Mesenchymal stem cell (in vitro differentiated cells and primary cell): Measurements from ENCODE around the gene SCN7A.

Source experiments
- DNase-seq: peaks from one replicate; pipeline ENCODE4 v3.0.0-alpha.2; 2013
- H2AFZ ChIP-seq: one replicate; pipeline ENCODE4 v1.6.1; 2013; ENCODE audit warnings: low read depth, mild to moderate bottlenecking, control low read depth, inconsistent platforms, low read length, moderate library complexity
- H2AK5ac ChIP-seq: 2 replicates; pipeline ENCODE4 v1.6.1; 2013; ENCODE audit warnings: low read length, moderate library complexity, mild to moderate bottlenecking, inconsistent platforms; ENCODE audit not compliant: severe bottlenecking
- H2BK120ac ChIP-seq: one replicate; pipeline ENCODE4 v1.6.1; 2013; ENCODE audit warnings: low read depth, mild to moderate bottlenecking, inconsistent platforms, low read length, moderate library complexity
- H2BK12ac ChIP-seq, 2 experiments: one replicate each; pipeline ENCODE4 v1.6.1; 2013; ENCODE audit warnings: inconsistent platforms in 2 of 2, low read length in 2 of 2, mild to moderate bottlenecking in 2 of 2, moderate library complexity in 2 of 2, control low read depth in 1 of 2
- H2BK15ac ChIP-seq: one replicate; pipeline ENCODE4 v1.6.1; 2013; ENCODE audit warnings: mild to moderate bottlenecking, low read depth, inconsistent platforms; ENCODE audit not compliant: poor library complexity, severe bottlenecking
- H2BK5ac ChIP-seq: 2 replicates; pipeline ENCODE4 v1.6.1; 2013; ENCODE audit warnings: low read depth, mild to moderate bottlenecking, low read length, control low read depth, inconsistent platforms; ENCODE audit not compliant: poor library complexity, severe bottlenecking
- H3K14ac ChIP-seq, 2 experiments: one replicate each; pipeline ENCODE4 v1.6.1; 2013; ENCODE audit warnings: inconsistent platforms in 2 of 2, low read length in 2 of 2, control low read depth in 1 of 2, mild to moderate bottlenecking in 1 of 2, moderate library complexity in 1 of 2
- H3K18ac ChIP-seq, 2 experiments: one replicate each; pipeline ENCODE4 v1.6.1; 2013; ENCODE audit warnings: inconsistent platforms in 2 of 2, low read length in 2 of 2, control low read depth in 1 of 2, low read depth in 1 of 2, mild to moderate bottlenecking in 1 of 2
- H3K23ac ChIP-seq, 2 experiments: one replicate each; pipeline ENCODE4 v1.6.1; 2013; ENCODE audit warnings: inconsistent platforms in 2 of 2, low read length in 2 of 2, mild to moderate bottlenecking in 2 of 2, moderate library complexity in 2 of 2, control low read depth in 1 of 2
- H3K27ac ChIP-seq: 2 replicates; pipeline ENCODE4 v1.5.1; 2013; ENCODE audit warnings: mild to moderate bottlenecking, moderate library complexity, low read length, control low read depth, inconsistent platforms; ENCODE audit not compliant: poor library complexity, severe bottlenecking
- H3K27me3 ChIP-seq, 2 experiments: 2 replicates each; pipeline versions ENCODE4 v1.6.1 to v1.7.0; 2013; ENCODE audit warnings: low read length in 2 of 2, mild to moderate bottlenecking in 2 of 2, moderate library complexity in 2 of 2, control low read depth in 1 of 2, inconsistent platforms in 1 of 2; ENCODE audit not compliant: control insufficient read depth in 1 of 2, insufficient read depth in 1 of 2
- H3K36me3 ChIP-seq, 2 experiments: 2 replicates each; pipeline versions ENCODE4 v1.6.1 to v1.7.0; 2013; ENCODE audit warnings: low read length in 2 of 2, control low read depth in 1 of 2, inconsistent platforms in 1 of 2, low read depth in 1 of 2, mild to moderate bottlenecking in 1 of 2; ENCODE audit not compliant: insufficient read depth in 2 of 2, control insufficient read depth in 1 of 2
- H3K4ac ChIP-seq, 2 experiments: one replicate each; pipeline ENCODE4 v1.6.1; 2013; ENCODE audit warnings: inconsistent platforms in 2 of 2, low read length in 2 of 2, mild to moderate bottlenecking in 2 of 2, moderate library complexity in 2 of 2, control low read depth in 1 of 2, low read depth in 1 of 2
- H3K4me1 ChIP-seq: 2 replicates; pipeline ENCODE4 v1.6.1; 2013; ENCODE audit warnings: low read depth, low read length, control low read depth; ENCODE audit not compliant: control insufficient read depth, insufficient read depth
- H3K4me2 ChIP-seq: 2 replicates; pipeline ENCODE4 v1.6.1; 2013; ENCODE audit warnings: low read length, mild to moderate bottlenecking, inconsistent platforms; ENCODE audit not compliant: poor library complexity, severe bottlenecking
- H3K4me3 ChIP-seq, 2 experiments: 2 replicates each; pipeline versions ENCODE4 v1.5.1 to v1.7.0; 2013; ENCODE audit warnings: low read length in 2 of 2, mild to moderate bottlenecking in 2 of 2, control low read depth in 1 of 2, low read depth in 1 of 2; ENCODE audit not compliant: insufficient read depth in 1 of 2
- H3K79me1 ChIP-seq: replicated peaks from 2 replicates; pipeline ENCODE4 v1.6.1; 2013; ENCODE audit warnings: mild to moderate bottlenecking, control low read depth, low read length, inconsistent platforms; ENCODE audit not compliant: poor library complexity, severe bottlenecking
- H3K9ac ChIP-seq: 2 replicates; pipeline ENCODE4 v1.7.0; 2013; ENCODE audit warnings: mild to moderate bottlenecking, low read length, moderate library complexity
- H3K9me3 ChIP-seq: 2 replicates; pipeline ENCODE4 v1.7.0; 2013; ENCODE audit warnings: mild to moderate bottlenecking, low read length; ENCODE audit not compliant: control insufficient read depth
- H4K8ac ChIP-seq: one replicate; pipeline ENCODE4 v1.6.1; 2013; ENCODE audit warnings: inconsistent platforms, mild to moderate bottlenecking, low read length, moderate library complexity
- H4K91ac ChIP-seq: one replicate; pipeline ENCODE4 v1.6.1; 2013; ENCODE audit warnings: mild to moderate bottlenecking, low read length, inconsistent platforms
- WGBS: methylation state at CpG from one replicate; pipeline ENCODE4 v1.1.7; 2013; ENCODE audit warnings: mixed read lengths; 5-methylcytosine and 5-hydroxymethylcytosine counted together

Gene SCN7A

DNA sequence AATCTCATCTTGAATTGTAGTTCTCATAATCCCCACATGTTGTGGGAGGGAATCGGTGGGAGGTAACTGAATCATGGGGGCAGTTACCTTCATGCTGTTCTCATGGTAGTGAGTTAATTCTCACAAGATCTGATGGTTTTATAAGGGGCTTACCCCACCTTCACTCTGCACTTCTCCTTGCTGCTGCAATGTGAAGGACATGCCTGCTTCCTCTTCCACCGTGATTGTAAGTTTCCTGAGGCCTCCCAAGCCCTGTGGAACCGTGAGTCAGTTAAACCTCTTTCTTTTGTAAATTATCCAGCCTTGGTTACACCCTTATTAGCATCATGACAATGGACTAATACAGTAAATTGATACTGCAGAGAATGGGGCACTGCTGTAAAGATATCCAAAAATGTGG, 57.9 kb downstream of the SCN7A start:
- Histone ChIP-seq H3K23ac (no peak overlapping the region), H2BK12ac (no peak overlapping the region), H3K4me3 (no peak overlapping the region), H3K4ac (no peak overlapping the region), H3K27ac (no peak overlapping the region), H3K9me3 (no peaks in the 10 kb centered on the region), H2BK5ac (no peak overlapping the region), H2AK5ac (no peak overlapping the region), H3K36me3 (no peaks in the 10 kb centered on the region), H3K18ac (no peak overlapping the region), H3K79me1 (no peaks in the 10 kb centered on the region), H4K91ac (no peak overlapping the region), H3K4me2 (no peak overlapping the region), H2BK120ac (no peak overlapping the region), H4K8ac (no peak overlapping the region), H3K4me1 (no peaks in the 10 kb centered on the region), H2BK15ac (no peak overlapping the region), H3K27me3 (no peaks in the 10 kb centered on the region), H3K14ac (no peak overlapping the region), H3K9ac (no peak overlapping the region), H2AFZ (no peak overlapping the region)
- DNase-seq: no peak
- 32% methylated on average over 2 of the region's 3 CpGs for WGBS

GRCh38 chr2:166434491-166434890, 59.6 kb downstream of the SCN7A start:
- Histone ChIP-seq H3K4ac (no peak overlapping the region), H2BK15ac (no peak overlapping the region), H2BK120ac (no peak overlapping the region), H3K27me3 (no peaks in the 10 kb centered on the region), H2AK5ac (no peak overlapping the region), H2BK5ac (no peak overlapping the region), H3K18ac (no peak overlapping the region), H3K79me1 (no peaks in the 10 kb centered on the region), H2BK12ac (no peak overlapping the region), H4K8ac (no peak overlapping the region), H3K9me3 (no peaks in the 10 kb centered on the region), H2AFZ (no peak overlapping the region), H3K4me3 (no peak overlapping the region), H4K91ac (no peak overlapping the region), H3K36me3 (no peaks in the 10 kb centered on the region), H3K4me1 (no peaks in the 10 kb centered on the region), H3K27ac (no peak overlapping the region), H3K14ac (no peak overlapping the region), H3K9ac (no peak overlapping the region), H3K23ac (no peak overlapping the region), H3K4me2 (no peak overlapping the region)
- WGBS: 100% methylated on average over 1 of the region's 1 CpG
- DNase-seq: no peak

- no peak overlapping the region for H2AK5ac ChIP-seq
- no peak overlapping the region for H3K4me2 ChIP-seq
- H3K27me3 ChIP-seq: no peaks in the 10 kb centered on the region
- no peak for DNase-seq
- H2AFZ ChIP-seq: no peak overlapping the region
- H2BK12ac ChIP-seq: no peak overlapping the region
- no peaks in the 10 kb centered on the region for H3K36me3 ChIP-seq
- H2BK120ac ChIP-seq: no peak overlapping the region
- no peak overlapping the region for H4K8ac ChIP-seq
- H3K9ac ChIP-seq: no peak overlapping the region
- no peak overlapping the region for H2BK15ac ChIP-seq
- no peaks in the 10 kb centered on the region for H3K4me1 ChIP-seq
- H3K27ac ChIP-seq: no peak overlapping the region
- H4K91ac ChIP-seq: no peak overlapping the region
- H3K14ac ChIP-seq: no peak overlapping the region
- no peaks in the 10 kb centered on the region for H3K79me1 ChIP-seq
- no peak overlapping the region for H2BK5ac ChIP-seq
- H3K18ac ChIP-seq: no peak overlapping the region
- no peak overlapping the region for H3K4me3 ChIP-seq
- H3K9me3 ChIP-seq: no peaks in the 10 kb centered on the region
- no peak overlapping the region for H3K23ac ChIP-seq
- H3K4ac ChIP-seq: no peak overlapping the region
- WGBS: 90% methylated on average over 1 of the region's 1 CpG
Observed at GRCh38 chr2:166433457-166433856, 60.6 kb downstream of the SCN7A start.

DNA sequence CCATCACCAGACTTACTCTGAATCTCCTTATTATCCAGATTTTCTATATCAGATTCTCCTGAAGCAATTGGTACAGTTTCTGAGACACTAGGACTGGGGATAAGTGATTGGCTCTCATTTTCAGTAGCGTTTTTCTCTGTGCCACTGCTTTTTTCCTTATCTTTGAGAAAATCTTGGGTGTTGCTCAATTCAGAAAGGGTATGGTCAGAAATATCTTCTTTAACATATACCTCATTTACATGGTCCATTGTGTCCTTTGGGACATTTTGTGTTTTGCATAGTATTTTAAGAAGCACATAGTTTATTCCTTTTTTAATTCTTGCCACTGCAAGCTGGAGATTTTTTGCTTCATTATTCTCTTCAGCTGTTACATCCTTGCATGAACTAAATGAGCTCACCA, 61.7 kb downstream of the SCN7A start:
- H2BK5ac ChIP-seq: no peak overlapping the region
- no peaks in the 10 kb centered on the region for H3K4me1 ChIP-seq
- no peaks in the 10 kb centered on the region for H3K9me3 ChIP-seq
- no peak overlapping the region for H2BK120ac ChIP-seq
- DNase-seq: no peak
- no peak overlapping the region for H3K23ac ChIP-seq
- 80% methylated on average over 1 of the region's 1 CpG for WGBS
- H3K14ac ChIP-seq: no peak overlapping the region
- H3K27me3 ChIP-seq: no peaks in the 10 kb centered on the region
- H3K4me3 ChIP-seq: no peak overlapping the region
- H3K27ac ChIP-seq: no peak overlapping the region
- no peak overlapping the region for H3K18ac ChIP-seq
- no peak overlapping the region for H4K8ac ChIP-seq
- H2BK12ac ChIP-seq: no peak overlapping the region
- no peak overlapping the region for H2BK15ac ChIP-seq
- H3K36me3 ChIP-seq: no peaks in the 10 kb centered on the region
- no peaks in the 10 kb centered on the region for H3K79me1 ChIP-seq
- no peak overlapping the region for H3K4me2 ChIP-seq
- H3K4ac ChIP-seq: no peak overlapping the region
- H2AFZ ChIP-seq: no peak overlapping the region
- H3K9ac ChIP-seq: no peak overlapping the region
- H4K91ac ChIP-seq: no peak overlapping the region
- H2AK5ac ChIP-seq: no peak overlapping the region
